NCI-H146 treated with DMSO at 0.1 percent for 48 hours (cell line): Measurements from ENCODE around the gene ABLIM3.
"Not testable (repeated sequence)": the region's sequence is repeated elsewhere in the genome, so short reads cannot be mapped to it uniquely, and the experiment has no call there.

Experiments used
- DNase-seq: peaks from one replicate; lab custom pipeline; 2025; ENCODE audit not compliant: unreplicated experiment; lab: John Stamatoyannopoulos, UW

The ABLIM3 gene

GRCh38 chr5:149185067-149185466, 43.8 kb downstream of the ABLIM3 start:
- DNase-seq = no peak

GRCh38 chr5:149186506-149186905, 45.2 kb downstream of the ABLIM3 start:
- no peak for DNase-seq

- DNase-seq = not testable (repeated sequence)
Measured at GRCh38 chr5:149187617-149188016, 46.3 kb downstream of the ABLIM3 start.

- DNase-seq = no peak
Measured at GRCh38 chr5:149188383-149188782, 47.1 kb downstream of the ABLIM3 start.

- no peak for DNase-seq
Measured at GRCh38 chr5:149195337-149195887, 54.1 kb downstream of the ABLIM3 start.

- no peak for DNase-seq
Measured at GRCh38 chr5:149195962-149196361, 54.7 kb downstream of the ABLIM3 start.

- no peak for DNase-seq
Measured at GRCh38 chr5:149198148-149198547, 56.9 kb downstream of the ABLIM3 start.

GRCh38 chr5:149200355-149200754, 59.1 kb downstream of the ABLIM3 start:
- no peak for DNase-seq

- no peak for DNase-seq
Measured at GRCh38 chr5:149201121-149201637, 59.9 kb downstream of the ABLIM3 start.

- no peak for DNase-seq
Measured at GRCh38 chr5:149202910-149203451, 61.7 kb downstream of the ABLIM3 start.

- DNase-seq = no peak
Measured at GRCh38 chr5:149203921-149204441, 62.7 kb downstream of the ABLIM3 start.

- no peak for DNase-seq
Measured at GRCh38 chr5:149205625-149206523, 64.6 kb downstream of the ABLIM3 start.

GRCh38 chr5:149206524-149207141, 65.3 kb downstream of the ABLIM3 start:
- DNase-seq = no peak

GRCh38 chr5:149207831-149208230, 66.5 kb downstream of the ABLIM3 start:
- DNase-seq = no peak

GRCh38 chr5:149210225-149210624, 68.9 kb downstream of the ABLIM3 start:
- no peak for DNase-seq

GRCh38 chr5:149210968-149211490, 69.7 kb downstream of the ABLIM3 start:
- DNase-seq = no peak

GRCh38 chr5:149211566-149211965, 70.3 kb downstream of the ABLIM3 start:
- DNase-seq = no peak

GRCh38 chr5:149212198-149212951, 71.1 kb downstream of the ABLIM3 start:
- no peak for DNase-seq

GRCh38 chr5:149213264-149213880, 72.1 kb downstream of the ABLIM3 start:
- no peak for DNase-seq
